Adrenal gland (tissue), 5 donors: ENCODE data around the gene TAF4.
"Not testable (repeated sequence)": the region's sequence is repeated elsewhere in the genome, so short reads cannot be mapped to it uniquely, and the experiment has no call there.

Experiments used
- CTCF ChIP-seq, 6 experiments: fragments of 450-650 bp in 4 of 6; fragments of 200-600 bp in 2 of 6; sonication (generic) in 1 of 6; IDR thresholded peaks; 1 replicate in 5 of 6; 2 replicates in 1 of 6; pipeline versions ENCODE4 v1.5.1 to v1.8.0; 2016 to 2021; ENCODE audit warnings: antibody characterized with exemption in 6 of 6, mild to moderate bottlenecking in 2 of 6, moderate library complexity in 1 of 6
- POLR2A ChIP-seq, 2 donors: fragments of 450-650 bp; IDR thresholded peaks; one replicate each; pipeline ENCODE4 v1.6.1; 2017; ENCODE audit warnings: antibody characterized with exemption in 2 of 2, mild to moderate bottlenecking in 2 of 2, moderate library complexity in 1 of 2
- donor health status: DM: no; HTN: no; CAD: no.

GRCh38 chr20:61971595-61971994 is 94.1 kb downstream of the TAF4 start:
- TF ChIP-seq POLR2A, CTCF (IDR thresholded peaks at IDR 0.05): not testable (repeated sequence)
